NCI-H2107 (cell line): ENCODE data around the gene UNG.

Source experiments
- DNase-seq: peaks from one replicate; lab custom pipeline; 2025; lab: John Stamatoyannopoulos, UW

The UNG gene

DNA sequence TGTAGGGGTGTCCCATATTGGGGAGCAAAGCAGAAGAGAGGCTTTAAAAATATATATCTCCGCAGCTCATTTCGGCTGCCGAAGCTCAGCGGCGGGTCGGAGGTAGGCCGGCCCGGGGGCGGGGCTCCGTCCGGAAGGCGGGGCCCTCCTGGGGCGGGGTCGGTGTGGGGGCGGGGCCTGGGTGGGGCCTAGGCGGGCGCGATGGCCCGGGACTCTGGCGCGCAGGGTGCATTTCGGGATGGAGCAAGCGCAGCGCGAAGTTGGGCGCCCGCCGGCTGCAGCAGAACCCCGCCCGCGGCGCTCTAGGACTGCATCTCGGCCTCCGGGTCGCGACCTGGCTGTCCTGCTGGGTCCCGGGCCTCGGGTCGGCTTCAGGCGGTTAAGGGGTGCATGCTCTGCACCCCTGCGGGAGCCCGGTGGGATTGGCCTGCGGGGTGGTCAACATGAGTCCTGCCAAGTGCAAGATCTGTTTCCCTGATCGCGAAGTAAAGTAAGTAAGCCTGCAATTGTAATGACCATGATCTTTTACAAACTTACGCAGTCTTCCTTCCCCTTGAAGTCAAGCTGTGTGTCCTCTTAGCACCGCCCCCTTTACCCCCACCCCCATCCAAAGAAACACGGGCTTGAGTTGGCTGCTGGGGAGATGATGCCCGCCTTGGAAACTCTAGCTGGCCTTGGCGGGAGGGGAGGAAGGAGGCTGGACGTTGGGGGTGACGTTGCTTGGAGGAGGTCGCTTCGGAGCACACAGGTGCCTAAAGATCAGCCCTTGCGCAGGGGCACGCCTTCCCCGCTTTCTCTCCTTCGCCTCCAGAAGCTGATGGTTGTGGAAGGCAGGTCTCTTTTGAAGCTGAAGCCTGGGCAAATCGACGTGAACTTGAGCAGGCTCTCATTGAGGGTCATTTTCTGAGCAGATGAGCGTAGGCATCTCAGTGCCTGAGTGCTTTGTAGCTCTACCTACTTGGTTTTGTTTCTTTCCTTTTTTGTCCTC is 57.3 kb downstream of the UNG start:
- peak; percentile 44 for DNase-seq

DNA sequence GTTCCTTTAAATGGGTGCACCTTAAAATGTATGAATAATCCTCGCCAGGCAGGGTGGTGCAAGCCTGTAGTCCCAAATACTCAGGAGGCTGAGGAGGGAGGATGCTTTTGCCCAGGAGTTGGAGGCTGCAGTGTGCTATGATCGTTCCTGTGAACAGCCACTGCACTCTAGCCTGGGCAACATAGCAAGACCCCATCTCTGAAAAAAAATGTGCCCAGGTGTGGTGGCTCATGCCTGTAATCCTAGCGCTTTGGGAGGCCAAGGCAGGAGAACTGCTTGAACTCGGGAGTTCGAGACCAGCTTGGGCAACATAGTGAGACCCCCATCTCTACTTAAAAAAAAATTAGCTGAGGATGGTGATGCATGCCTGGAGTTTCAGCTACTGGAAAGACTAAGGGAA is 58.6 kb downstream of the UNG start:
- no peak for DNase-seq

DNA sequence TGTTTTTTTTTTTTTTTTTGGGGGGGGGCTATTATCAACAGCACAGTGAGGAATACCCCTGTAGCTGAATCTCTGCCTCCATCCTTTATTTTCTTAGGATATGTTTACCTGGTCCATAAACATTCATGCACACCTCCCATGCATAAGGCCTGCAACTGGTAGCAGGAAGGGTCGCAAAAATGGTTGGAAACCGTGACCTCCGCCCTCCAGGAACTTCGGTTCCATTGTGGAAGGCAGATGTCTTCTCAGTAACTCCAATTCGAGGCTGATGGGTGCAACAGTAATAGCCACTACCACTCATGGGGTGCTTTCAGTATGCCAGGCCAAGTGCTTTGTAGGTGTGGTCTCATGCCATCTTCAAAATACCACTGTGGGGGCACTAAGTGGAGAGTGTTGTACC is 59.2 kb downstream of the UNG start:
- DNase-seq: no peak

DNA sequence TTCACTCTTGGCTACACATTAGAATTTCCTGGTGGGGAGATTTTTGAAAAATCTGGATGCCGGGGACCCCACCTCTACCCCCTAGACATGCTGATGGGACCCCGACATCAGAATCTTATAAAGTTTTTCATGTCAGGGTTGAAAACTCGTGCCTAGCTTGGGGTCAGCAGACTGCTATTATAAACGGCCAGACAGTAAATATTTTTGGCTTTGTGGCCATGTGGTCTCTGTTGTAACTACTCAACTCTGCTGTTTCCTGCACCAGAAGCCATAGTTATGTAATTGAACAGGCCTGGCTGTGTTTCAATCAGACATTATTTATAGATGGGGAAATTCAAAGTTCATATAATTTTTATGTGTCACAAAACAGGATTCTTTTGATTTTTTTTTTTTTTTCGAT is 60.6 kb downstream of the UNG start:
- DNase-seq: no peak

DNA sequence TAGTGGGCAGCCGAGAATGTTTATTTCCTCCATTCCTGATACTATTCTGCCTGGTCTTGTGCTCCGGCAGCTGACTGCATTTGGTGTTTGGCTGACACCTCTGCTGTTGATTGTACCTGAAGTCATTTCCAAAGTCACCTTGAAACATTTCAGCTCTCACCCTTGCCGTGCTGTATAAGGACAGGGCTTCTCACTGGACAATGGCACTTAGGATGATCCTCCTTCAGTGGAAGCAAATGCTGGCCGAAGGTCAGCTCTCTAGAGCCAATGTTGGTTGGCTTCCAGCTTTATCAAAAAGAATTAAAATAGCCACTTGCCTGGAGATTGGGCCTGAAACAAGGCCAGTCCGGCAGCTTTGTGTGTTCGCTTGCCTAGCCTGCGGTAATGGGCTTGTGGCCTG is 63.0 kb downstream of the UNG start:
- no peak for DNase-seq
